Activated T-cell treated with anti-CD3 and anti-CD28 coated beads, Interleukin-2, amount 50 U/mL, for 48 hours (primary cell): Measurements from ENCODE around the gene CLBA1.

Experiments
- DNase-seq, 2 experiments: peaks; one replicate each; pipeline ENCODE4 v3.0.0-alpha.2; 2020

The CLBA1 gene

GRCh38 chr14:104980611-104981531 lies 4.7 kb upstream of the CLBA1 start:
- no peak for DNase-seq

GRCh38 chr14:104981699-104982541 lies 3.7 kb upstream of the CLBA1 start:
- no peak for DNase-seq

GRCh38 chr14:104982548-104983230 lies 2.9 kb upstream of the CLBA1 start:
- no peak for DNase-seq

GRCh38 chr14:104983231-104983721 lies 2.3 kb upstream of the CLBA1 start:
- DNase-seq, result no peak

- DNase-seq, result no peak
Measured at GRCh38 chr14:104984056-104984894, 1.3 kb upstream of the CLBA1 start.

GRCh38 chr14:104986487-104987164 lies 1.0 kb downstream of the CLBA1 start:
- no peak for DNase-seq

GRCh38 chr14:104989236-104989950 lies 3.8 kb downstream of the CLBA1 start:
- no peak for DNase-seq

GRCh38 chr14:104989951-104990303 lies 4.3 kb downstream of the CLBA1 start:
- DNase-seq, result no peak

- DNase-seq, result no peak
Measured at GRCh38 chr14:104991896-104992230, 6.3 kb downstream of the CLBA1 start.

- DNase-seq, result no peak
Measured at GRCh38 chr14:104992501-104992900, 6.9 kb downstream of the CLBA1 start.

GRCh38 chr14:104993306-104993705 lies 7.7 kb downstream of the CLBA1 start:
- DNase-seq, result no peak

- DNase-seq, result no peak
Measured at GRCh38 chr14:104993808-104994591, 8.4 kb downstream of the CLBA1 start.

GRCh38 chr14:104994978-104995377 lies 9.4 kb downstream of the CLBA1 start:
- DNase-seq, result no peak

- no peak for DNase-seq
Measured at GRCh38 chr14:104996032-104996431, 10.4 kb downstream of the CLBA1 start.

- DNase-seq, result no peak
Measured at GRCh38 chr14:104996483-104996882, 10.9 kb downstream of the CLBA1 start.

GRCh38 chr14:104998801-104999200 lies 13.2 kb downstream of the CLBA1 start:
- DNase-seq, result no peak

- DNase-seq, result no peak
Measured at GRCh38 chr14:104999361-104999760, 13.8 kb downstream of the CLBA1 start.

GRCh38 chr14:105005329-105005928 lies 19.8 kb downstream of the CLBA1 start:
- no peak for DNase-seq

- DNase-seq, result peak in 1 of 2 experiments; percentile 44
Measured at GRCh38 chr14:105005929-105006830, 20.6 kb downstream of the CLBA1 start.
